Endothelial cell of umbilical vein (primary cell): ENCODE results near the gene CRYAB. TPM values are rescaled to one million over a fixed set of nuclear protein-coding genes. Genes with fewer than 3 reads are reported as not detected.

Source experiments
- BruUV-seq: library from RNA; stranded (reverse); fragments of 400-500 nt; replicated peaks from 2 replicates; lab custom pipeline; 2021; lab: Mats Ljungman, UMichigan
- CTCF ChIA-PET: fragments of 300-600, 350-600 bp; sonication (Branson Sonifier 250); formaldehyde crosslinking; loops from one replicate; lab custom pipeline; 2021; ENCODE audit warnings: antibody characterized with exemption, inconsistent platforms; lab: Charles Lee
- POLR2A ChIA-PET: fragments of 300-600, 350-600 bp; sonication (Branson Sonifier 250); formaldehyde crosslinking; loops from one replicate; lab custom pipeline; 2021; ENCODE audit warnings: antibody characterized with exemption, inconsistent platforms; lab: Charles Lee
- DNase-seq: peaks from one replicate; pipeline ENCODE4 v3.0.0-alpha.2; 2011; ENCODE audit warnings: low read depth, low spot score
- FAIRE-seq: peaks from 2 replicates; lab custom pipeline; 2011; peaks lifted over from hg19 to GRCh38; lab: Jason Lieb, UNC
- H2AFZ ChIP-seq: 2 replicates; pipeline ENCODE4 v1.6.0; 2012; ENCODE audit warnings: low read depth, low read length, control low read depth, inconsistent platforms
- H3K27ac ChIP-seq: 2 replicates; pipeline ENCODE4 v1.5.1; 2011; ENCODE audit warnings: low read depth, mild to moderate bottlenecking, control low read depth, low read length, moderate library complexity; ENCODE audit not compliant: insufficient read depth
- H3K27me3 ChIP-seq, 2 experiments: 2 replicates each; pipeline versions ENCODE4 v1.6.0 to v1.6.1; 2011; ENCODE audit warnings: low read length in 2 of 2, mixed read lengths in 1 of 2; ENCODE audit not compliant: control insufficient read depth in 2 of 2, insufficient read depth in 2 of 2
- H3K36me3 ChIP-seq, 2 experiments: 2 replicates in 1 of 2; 3 replicates in 1 of 2; pipeline ENCODE4 v1.5.1; 2011; ENCODE audit warnings: low read length in 2 of 2, mild to moderate bottlenecking in 1 of 2, moderate library complexity in 1 of 2; ENCODE audit not compliant: control insufficient read depth in 2 of 2, insufficient read depth in 2 of 2; ENCODE audit errors: extremely low read depth in 1 of 2
- H3K4me1 ChIP-seq: 3 replicates; pipeline ENCODE4 v1.5.1; 2011; ENCODE audit warnings: mild to moderate bottlenecking, low read length; ENCODE audit not compliant: control insufficient read depth, insufficient read depth; ENCODE audit errors: extremely low read depth
- H3K4me2 ChIP-seq: 2 replicates; pipeline ENCODE4 v1.6.1; 2011; ENCODE audit warnings: low read length, control low read depth, mixed read lengths; ENCODE audit not compliant: insufficient read depth
- H3K4me3 ChIP-seq, 3 experiments: fragments of 200-600 bp in 1 of 3; sonication (generic), shearing (Covaris generic) in 1 of 3; replicated peaks in 1 of 3; 2 replicates each; pipeline ENCODE4 v1.5.1; 2011 to 2016; ENCODE audit warnings: control low read depth in 3 of 3, low read length in 3 of 3, mild to moderate bottlenecking in 2 of 3, inconsistent platforms in 1 of 3, low read depth in 1 of 3, moderate library complexity in 1 of 3; ENCODE audit not compliant: insufficient read depth in 1 of 3
- H3K79me2 ChIP-seq: 2 replicates; pipeline ENCODE4 v1.6.0; 2012; ENCODE audit warnings: low read length, inconsistent platforms; ENCODE audit not compliant: control insufficient read depth, insufficient read depth
- H3K9ac ChIP-seq: replicated peaks from 2 replicates; pipeline ENCODE3; 2011; ENCODE audit warnings: low read length, control low read depth; ENCODE audit not compliant: insufficient read depth; ENCODE audit errors: extremely low read depth
- H3K9me1 ChIP-seq: replicated peaks from 3 replicates; pipeline ENCODE4 v1.6.0; 2011; ENCODE audit warnings: mild to moderate bottlenecking, low read length; ENCODE audit not compliant: control insufficient read depth, insufficient read depth; ENCODE audit errors: extremely low read depth
- H3K9me3 ChIP-seq: replicated peaks from 2 replicates; pipeline ENCODE4 v1.5.1; 2012; ENCODE audit warnings: low read length, inconsistent platforms; ENCODE audit not compliant: control insufficient read depth, insufficient read depth
- H4K20me1 ChIP-seq: replicated peaks from 2 replicates; pipeline ENCODE3; 2011; ENCODE audit warnings: mild to moderate bottlenecking, low read length; ENCODE audit not compliant: control insufficient read depth, insufficient read depth; ENCODE audit errors: extremely low read depth
- FOS ChIP-seq: IDR thresholded peaks from 2 replicates; pipeline ENCODE4 v1.6.1; 2011; ENCODE audit warnings: mild to moderate bottlenecking, low read length, moderate library complexity, borderline replicate concordance; ENCODE audit not compliant: insufficient read depth
- JUN ChIP-seq: IDR thresholded peaks from 2 replicates; pipeline ENCODE4 v1.6.1; 2011; ENCODE audit warnings: borderline replicate concordance, low read depth; ENCODE audit not compliant: insufficient read length, insufficient read depth
- POLR2A ChIP-seq: IDR thresholded peaks from 2 replicates; pipeline ENCODE4 v1.6.1; 2012; ENCODE audit warnings: low read depth, mild to moderate bottlenecking, control low read depth, low read length
- POLR2AphosphoS5 ChIP-seq: IDR thresholded peaks from 2 replicates; pipeline ENCODE4 v1.6.1; 2012; ENCODE audit warnings: low read depth, mild to moderate bottlenecking, control low read depth, low read length, moderate library complexity; ENCODE audit not compliant: insufficient read depth
- dilution Hi-C: fragments of 300-500 bp; cut with MboI; formaldehyde crosslinking; loops from one replicate; pipeline ENCODE4 v1.15.0; 2019; ENCODE audit warnings: low sequenced_read_pairs; ENCODE audit not compliant: extremely low pct_ligation_motif_present
- intact Hi-C: fragments of 100-400 bp; cut with micrococcal nuclease; formaldehyde crosslinking; loops from one replicate; pipeline ENCODE4 v1.10.0; 2022
- polyA plus RNA-seq, 4 experiments: library from polyadenylated mRNA; depleted of rRNA in 3 of 4; stranded (reverse) in 3 of 4; unstranded in 1 of 4; fragments of >200 nt; gene quantifications; 2 replicates each; pipeline versions ENCODE4 v1.2.1 to v1.2.3, GENCODE V29; 2011 to 2012; ENCODE audit warnings: missing spikeins in 1 of 4
- total RNA-seq: library from RNA; stranded (reverse); gene quantifications from 2 replicates; pipeline ENCODE4 v1.2.3, GENCODE V29; 2021

CRYAB gene
- total and polyA plus RNA-seq, 2 donors (not counting 3 experiments of a cell fraction or from before 2014, with no cell fraction given): 0.48 TPM; not detected in 1

DNA sequence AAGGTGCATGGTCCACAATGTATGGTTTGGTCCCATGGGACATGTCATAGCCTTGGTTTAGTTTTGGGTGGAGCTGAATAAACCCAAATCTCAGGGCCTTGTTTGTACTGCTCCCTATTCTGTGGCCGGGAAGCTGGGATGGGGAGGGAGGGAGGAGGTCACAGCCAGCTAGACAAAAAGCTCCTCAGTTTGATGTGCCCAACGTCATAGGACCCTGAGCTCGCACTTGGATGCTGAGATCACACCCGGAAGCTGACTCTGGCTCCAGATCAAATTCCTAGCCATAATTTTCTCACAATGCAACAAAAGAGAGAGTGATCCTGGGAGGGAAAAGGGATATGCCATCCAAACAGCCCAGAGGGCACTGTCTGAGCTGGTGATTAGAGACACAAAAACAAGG is 2.4 kb upstream of the CRYAB start:
- Histone ChIP-seq H3K4me2 (no peak overlapping the region), H2AFZ (peak overlapping the region; percentile 73), H3K27ac (peak overlapping the region; percentile 2), H3K9ac (peak overlapping the region; percentile 18), H3K4me1 (peaks cover 6% of the 10 kb centered on the region), H3K79me2 (no peaks in the 10 kb centered on the region), H3K9me1 (no peaks in the 10 kb centered on the region), H4K20me1 (no peaks in the 10 kb centered on the region), H3K27me3 (peaks cover 2 to 9% of the 10 kb centered on the region in 2 experiments), H3K9me3 (no peaks in the 10 kb centered on the region), H3K36me3 (no peaks in the 10 kb centered on the region), H3K4me3 (no peak overlapping the region)
- ChIA-PET POLR2A (no interaction called here), CTCF (interaction anchor here (1.0 to 2.0 kb wide), 4 partner anchors 11 to 68 kb away, joined by 3 to 7 read pairs (median 4); no protein-coding TSS in a partner anchor)
- intact Hi-C loops: no loop called here
- TF ChIP-seq JUN (peak; percentile 13), FOS (no peak)
- FAIRE-seq: peak; percentile 53
- no TSS peak for BruUV-seq
- dilution Hi-C loops: no loop called here
- peak; percentile 61 for DNase-seq

GRCh38 chr11:111913031-111913861 is 1.7 kb upstream of the CRYAB start:
- FAIRE-seq: no peak

More at GRCh38 chr11:111913031-111913861, 1.7 kb upstream of the CRYAB start:
- intact Hi-C loops (no loop called here), dilution Hi-C loops (no loop called here)
- H3K4me1 ChIP-seq: peaks cover 6% of the 10 kb centered on the region
- H3K4me2 ChIP-seq: no peak overlapping the region
- BruUV-seq: no TSS peak
- no peak overlapping the region for H3K4me3 ChIP-seq
- no peaks in the 10 kb centered on the region for H4K20me1 ChIP-seq
- no peaks in the 10 kb centered on the region for H3K79me2 ChIP-seq
- H2AFZ ChIP-seq: peak overlapping the region; percentile 38
- H3K36me3 ChIP-seq: no peaks in the 10 kb centered on the region
- no peak for TF ChIP-seq POLR2A
- no peak for TF ChIP-seq POLR2AphosphoS5
- ChIA-PET CTCF (interaction anchor here (0.7 to 1.2 kb wide), 4 partner anchors 12 to 69 kb away, joined by 3 to 7 read pairs (median 3); no protein-coding TSS in a partner anchor), POLR2A (no interaction called here)
- no peaks in the 10 kb centered on the region for H3K9me1 ChIP-seq
- DNase-seq: no peak
- H3K27me3 ChIP-seq: peaks cover 2 to 9% of the 10 kb centered on the region in 2 experiments
- H3K9ac ChIP-seq: no peak overlapping the region
- no peaks in the 10 kb centered on the region for H3K9me3 ChIP-seq
- no peak overlapping the region for H3K27ac ChIP-seq
